Measurements from ENCODE around the gene APMAP. TPM values are rescaled to one million over a fixed set of nuclear protein-coding genes. Genes with fewer than 3 reads are reported as not detected.

The APMAP gene
- total and polyA plus RNA-seq, 2 of the 13 experiments (the other 11 are each of a cell fraction or from before 2014, with no cell fraction given): 168 to 214 TPM

GRCh38 chr20:24994470-24995368, 2.2 kb upstream of the APMAP start (continued):
- TF ChIP-seq ZBTB37 (CRISPR knock-in tag; IDR thresholded peaks at IDR 0.05) (peak; percentile 90; the same call in 1 of the 2 replicates), ZNF749 (CRISPR knock-in tag; IDR thresholded peaks at IDR 0.05; ENCODE audit: borderline replicate concordance) (no peak), SUZ12 (IDR thresholded peaks at IDR 0.05; ENCODE audit: low read depth, low read length) (no peak), ZNF691 (CRISPR knock-in tag; IDR thresholded peaks at IDR 0.05; ENCODE audit: borderline replicate concordance, low read depth) (no peak; the same call in 1 of the 2 replicates), ZBTB2 (CRISPR knock-in tag; IDR thresholded peaks at IDR 0.05; ENCODE audit: low read depth) (no peak), ZNF567 (CRISPR knock-in tag; IDR thresholded peaks at IDR 0.05; ENCODE audit: borderline replicate concordance) (no peak), SYNCRIP (IDR thresholded peaks at IDR 0.05; ENCODE audit: insufficient read depth, low read depth, low read length) (no peak), DRAP1 (CRISPR knock-in tag; IDR thresholded peaks at IDR 0.05) (peak; percentile 47; the same call in 1 of the 2 replicates), EZH2 (conservative IDR thresholded peaks at IDR 0.05; ENCODE audit: low read depth, low read length) (no peak; the same call in 1 of the 2 replicates), ZBTB44 (CRISPR knock-in tag; IDR thresholded peaks at IDR 0.05) (no peak), ZNF275 (CRISPR knock-in tag; IDR thresholded peaks at IDR 0.05; ENCODE audit: borderline replicate concordance) (no peak), CCAR2 (optimal IDR thresholded peaks at IDR 0.05; ENCODE audit: low read depth, low read length) (no peak), E2F2 (CRISPR knock-in tag; IDR thresholded peaks at IDR 0.05; ENCODE audit: borderline replicate concordance) (no peak), CBX1 (IDR thresholded peaks at IDR 0.05; ENCODE audit: low read depth) (no peak), MBNL3 (CRISPR knock-in tag; conservative IDR thresholded peaks at IDR 0.05) (no peak), ZNF782 (CRISPR knock-in tag; IDR thresholded peaks at IDR 0.05; ENCODE audit: borderline replicate concordance) (no peak), NBN (conservative IDR thresholded peaks at IDR 0.05) (no peak), FOSL1 (CRISPR knock-in tag; IDR thresholded peaks at IDR 0.05; ENCODE audit: borderline replicate concordance) (no peak), RBAK (CRISPR knock-in tag; IDR thresholded peaks at IDR 0.05) (no peak), TAF15 (IDR thresholded peaks at IDR 0.05; ENCODE audit: low read depth, low read length, poor library complexity, severe bottlenecking) (no peak)

Data from HepG2 (cell line).